ENCODE measurements around the gene TMA7B.

DNA sequence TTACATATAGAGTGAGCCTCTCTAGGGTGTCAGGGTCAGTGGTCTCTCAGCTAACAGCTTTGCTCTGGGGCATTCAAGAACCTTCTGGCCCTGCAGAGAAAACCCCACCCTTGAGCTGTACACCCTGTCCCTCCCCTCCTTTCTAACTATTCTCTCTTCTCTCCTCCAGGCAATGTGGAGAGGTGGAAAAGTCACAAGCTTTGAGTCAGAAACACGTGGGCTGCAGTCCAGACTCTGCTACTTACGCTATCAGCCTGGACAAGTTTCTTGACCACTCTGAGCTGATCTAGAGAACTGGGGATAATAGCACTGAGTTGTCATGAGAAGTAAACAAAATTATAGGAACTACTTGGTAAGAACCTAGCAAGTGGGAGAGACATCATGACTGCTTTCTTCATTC lies 23.8 kb downstream of the TMA7B start:
- TF ChIP-seq, protein P1, sequence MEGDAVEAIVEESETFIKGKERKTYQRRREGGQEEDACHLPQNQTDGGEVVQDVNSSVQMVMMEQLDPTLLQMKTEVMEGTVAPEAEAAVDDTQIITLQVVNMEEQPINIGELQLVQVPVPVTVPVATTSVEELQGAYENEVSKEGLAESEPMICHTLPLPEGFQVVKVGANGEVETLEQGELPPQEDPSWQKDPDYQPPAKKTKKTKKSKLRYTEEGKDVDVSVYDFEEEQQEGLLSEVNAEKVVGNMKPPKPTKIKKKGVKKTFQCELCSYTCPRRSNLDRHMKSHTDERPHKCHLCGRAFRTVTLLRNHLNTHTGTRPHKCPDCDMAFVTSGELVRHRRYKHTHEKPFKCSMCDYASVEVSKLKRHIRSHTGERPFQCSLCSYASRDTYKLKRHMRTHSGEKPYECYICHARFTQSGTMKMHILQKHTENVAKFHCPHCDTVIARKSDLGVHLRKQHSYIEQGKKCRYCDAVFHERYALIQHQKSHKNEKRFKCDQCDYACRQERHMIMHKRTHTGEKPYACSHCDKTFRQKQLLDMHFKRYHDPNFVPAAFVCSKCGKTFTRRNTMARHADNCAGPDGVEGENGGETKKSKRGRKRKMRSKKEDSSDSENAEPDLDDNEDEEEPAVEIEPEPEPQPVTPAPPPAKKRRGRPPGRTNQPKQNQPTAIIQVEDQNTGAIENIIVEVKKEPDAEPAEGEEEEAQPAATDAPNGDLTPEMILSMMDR (IDR thresholded peaks at IDR 0.05): no peak
- TF ChIP-seq POLR2AphosphoS5 (IDR thresholded peaks at IDR 0.05) (no peak), POLR2A (IDR thresholded peaks at IDR 0.05) (no peak)
